Measurements from ENCODE around the gene LYAR. TPM values are rescaled to one million over a fixed set of nuclear protein-coding genes. Genes with fewer than 3 reads are reported as not detected.
A peak's percentile ranks its signal among the peaks of the same experiment; 100 is the strongest.

Gene LYAR
- total RNA-seq, 6 experiments from 2014 or later: 11.9 to 19.3 (median 15.7) TPM

- DNase-seq: no peak
- H3K4me1 Mint-ChIP-seq (ENCODE audit: low read depth): peaks cover 10% of the 10 kb centered on the region
- H3K9me3 Mint-ChIP-seq: no peaks in the 10 kb centered on the region
- no peak overlapping the region for H3K27ac Mint-ChIP-seq
- no peak overlapping the region for H3K4me3 Mint-ChIP-seq
- H3K36me3 Mint-ChIP-seq (ENCODE audit: low read depth): peaks cover 7% of the 10 kb centered on the region
- peak; percentile 67 for TF ChIP-seq CTCF (IDR thresholded peaks at IDR 0.05)
- H3K27me3 Mint-ChIP-seq (ENCODE audit: insufficient read depth): peaks cover 20% of the 10 kb centered on the region
Observed at GRCh38 chr4:4327652-4328121, 37.7 kb upstream of the LYAR start.

- H3K27me3 Mint-ChIP-seq (ENCODE audit: insufficient read depth): peaks cover 20% of the 10 kb centered on the region
- no peak overlapping the region for H3K4me3 Mint-ChIP-seq
- H3K27ac Mint-ChIP-seq: no peak overlapping the region
- no peaks in the 10 kb centered on the region for H3K9me3 Mint-ChIP-seq
- TF ChIP-seq CTCF (IDR thresholded peaks at IDR 0.05): no peak
- DNase-seq: no peak
- peaks cover 10% of the 10 kb centered on the region for H3K4me1 Mint-ChIP-seq (ENCODE audit: low read depth)
- H3K36me3 Mint-ChIP-seq (ENCODE audit: low read depth): peaks cover 16% of the 10 kb centered on the region
Observed at GRCh38 chr4:4326166-4326565, 36.2 kb upstream of the LYAR start.

GRCh38 chr4:4325321-4325720, 35.4 kb upstream of the LYAR start:
- no peak for TF ChIP-seq CTCF (IDR thresholded peaks at IDR 0.05)
- Mint-ChIP-seq H3K4me1 (ENCODE audit: low read depth) (peaks cover 10% of the 10 kb centered on the region), H3K9me3 (no peaks in the 10 kb centered on the region), H3K36me3 (ENCODE audit: low read depth) (peaks cover 16% of the 10 kb centered on the region), H3K27me3 (ENCODE audit: insufficient read depth) (peaks cover 15% of the 10 kb centered on the region), H3K4me3 (no peak overlapping the region), H3K27ac (no peak overlapping the region)
- no peak for DNase-seq

GRCh38 chr4:4323705-4324534, 34.0 kb upstream of the LYAR start:
- no peaks in the 10 kb centered on the region for H3K9me3 Mint-ChIP-seq
- peaks cover 16% of the 10 kb centered on the region; the same call in 1 of the 2 replicates for H3K36me3 Mint-ChIP-seq (ENCODE audit: low read depth)
- H3K27ac Mint-ChIP-seq: no peak overlapping the region
- TF ChIP-seq CTCF (IDR thresholded peaks at IDR 0.05): no peak
- no peak for DNase-seq
- peaks cover 10% of the 10 kb centered on the region for H3K4me1 Mint-ChIP-seq (ENCODE audit: low read depth)
- no peak overlapping the region for H3K4me3 Mint-ChIP-seq
- peaks cover 15% of the 10 kb centered on the region for H3K27me3 Mint-ChIP-seq (ENCODE audit: insufficient read depth)

GRCh38 chr4:4321951-4322688, 32.2 kb upstream of the LYAR start:
- Mint-ChIP-seq H3K4me3 (no peak overlapping the region), H3K36me3 (ENCODE audit: low read depth) (peaks cover 16% of the 10 kb centered on the region; the same call in 1 of the 2 replicates), H3K9me3 (no peaks in the 10 kb centered on the region), H3K4me1 (ENCODE audit: low read depth) (peaks cover 10% of the 10 kb centered on the region), H3K27ac (no peak overlapping the region), H3K27me3 (ENCODE audit: insufficient read depth) (peaks cover 7% of the 10 kb centered on the region)
- DNase-seq: no peak
- no peak for TF ChIP-seq CTCF (IDR thresholded peaks at IDR 0.05)

All from HFFc6 (cell line).